Osteoblast (primary cell): ENCODE measurements around the gene MYH7. TPM values are rescaled to one million over a fixed set of nuclear protein-coding genes. Genes with fewer than 3 reads are reported as not detected.

Experiments
- DNase-seq: peaks from one replicate; pipeline ENCODE4 v3.0.0; 2011; ENCODE audit warnings: low spot score, mixed read lengths; ENCODE audit not compliant: insufficient read length; ENCODE audit errors: missing footprints
- H2AFZ ChIP-seq: 2 replicates; pipeline ENCODE4 v1.6.0; 2011; ENCODE audit warnings: mild to moderate bottlenecking, low read length
- H3K27ac ChIP-seq: 2 replicates; pipeline ENCODE4 v1.5.1; 2011; ENCODE audit warnings: mild to moderate bottlenecking, low read depth, low read length, moderate library complexity
- H3K27me3 ChIP-seq: 2 replicates; pipeline ENCODE4 v1.6.0; 2012; ENCODE audit warnings: mild to moderate bottlenecking, control low read depth, inconsistent platforms, low read length, moderate library complexity; ENCODE audit not compliant: insufficient read depth
- H3K36me3 ChIP-seq: 2 replicates; pipeline ENCODE4 v1.5.1; 2011; ENCODE audit warnings: mild to moderate bottlenecking, low read length, control low read depth, moderate library complexity; ENCODE audit not compliant: insufficient read depth
- H3K4me1 ChIP-seq: 2 replicates; pipeline ENCODE4 v1.5.1; 2011; ENCODE audit warnings: mild to moderate bottlenecking, low read length, control low read depth, moderate library complexity; ENCODE audit not compliant: insufficient read depth
- H3K4me2 ChIP-seq: 2 replicates; pipeline ENCODE4 v1.6.0; 2011; ENCODE audit warnings: mild to moderate bottlenecking, low read length; ENCODE audit not compliant: insufficient read depth
- H3K4me3 ChIP-seq: fragments of 200-600 bp; sonication (generic); 3 replicates; pipeline ENCODE4 v1.5.1; 2012; ENCODE audit warnings: mild to moderate bottlenecking, low read length, inconsistent platforms; ENCODE audit not compliant: insufficient read depth
- H3K79me2 ChIP-seq: 2 replicates; pipeline ENCODE4 v1.6.0; 2012; ENCODE audit warnings: mild to moderate bottlenecking, low read length, control low read depth, inconsistent platforms; ENCODE audit not compliant: insufficient read depth
- H3K9me3 ChIP-seq: 2 replicates; pipeline ENCODE4 v1.5.1; 2011; ENCODE audit warnings: low read depth, low read length, control low read depth
- H4K20me1 ChIP-seq: 2 replicates; pipeline ENCODE4 v1.6.0; 2012; ENCODE audit warnings: mild to moderate bottlenecking, low read length, control low read depth; ENCODE audit not compliant: insufficient read depth
- CTCF ChIP-seq: IDR thresholded peaks from 2 replicates; pipeline ENCODE4 v1.5.1; 2011; ENCODE audit warnings: mild to moderate bottlenecking, low read depth, low read length, moderate library complexity; ENCODE audit errors: extremely low read depth
- total RNA-seq: library from RNA; depleted of rRNA; stranded (reverse); fragments of >200 nt; gene quantifications from 2 replicates; pipeline ENCODE4 v1.2.3, GENCODE V29; 2012

MYH7 gene
- total RNA-seq, 1 donor: not detected

- Histone ChIP-seq H4K20me1 (no peaks in the 10 kb centered on the region), H3K36me3 (no peaks in the 10 kb centered on the region), H3K4me3 (no peak overlapping the region), H3K4me1 (no peaks in the 10 kb centered on the region), H3K27ac (no peak overlapping the region), H3K27me3 (peaks cover 28% of the 10 kb centered on the region), H2AFZ (no peak overlapping the region), H3K4me2 (no peak overlapping the region), H3K79me2 (no peaks in the 10 kb centered on the region), H3K9me3 (no peaks in the 10 kb centered on the region)
- DNase-seq: no peak
- TF ChIP-seq CTCF: no peak
Measured at GRCh38 chr14:23373041-23373440, 62.4 kb downstream of the MYH7 start.

GRCh38 chr14:23372509-23372908, 63.0 kb downstream of the MYH7 start, which contains the start of gene IL25:
IL25 (plus strand) TSS chr14:23372809.
- Histone ChIP-seq H2AFZ (no peak within 1 kb of the TSS), H3K4me1 (no peaks in the 10 kb centered on the region), H3K36me3 (no peaks in the 10 kb centered on the region), H3K4me3 (no peak within 1 kb of the TSS), H3K79me2 (no peaks in the 10 kb centered on the region), H3K27ac (no peak within 1 kb of the TSS), H4K20me1 (no peaks in the 10 kb centered on the region), H3K9me3 (no peaks in the 10 kb centered on the region), H3K27me3 (peaks cover 31% of the 10 kb centered on the region), H3K4me2 (no peak within 1 kb of the TSS)
- TF ChIP-seq CTCF: no peak
- DNase-seq: no peak

GRCh38 chr14:23371865-23372264, 63.6 kb downstream of the MYH7 start:
- no peaks in the 10 kb centered on the region for H4K20me1 ChIP-seq
- no peak overlapping the region for H3K4me2 ChIP-seq
- TF ChIP-seq CTCF: no peak

GRCh38 chr14:23370221-23370620, 65.2 kb downstream of the MYH7 start:
- no peaks in the 10 kb centered on the region for H3K79me2 ChIP-seq
- peaks cover 27% of the 10 kb centered on the region for H3K27me3 ChIP-seq
- no peaks in the 10 kb centered on the region for H3K36me3 ChIP-seq
- no peaks in the 10 kb centered on the region for H3K4me1 ChIP-seq
- no peak for DNase-seq
- H4K20me1 ChIP-seq: no peaks in the 10 kb centered on the region
- H3K9me3 ChIP-seq: no peaks in the 10 kb centered on the region
- no peak overlapping the region for H3K27ac ChIP-seq
- H3K4me2 ChIP-seq: no peak overlapping the region
- TF ChIP-seq CTCF: no peak
- no peak overlapping the region for H2AFZ ChIP-seq
- H3K4me3 ChIP-seq: no peak overlapping the region

More at GRCh38 chr14:23371865-23372264, 63.6 kb downstream of the MYH7 start:
- H3K79me2 ChIP-seq: no peaks in the 10 kb centered on the region
- DNase-seq: no peak
- H3K9me3 ChIP-seq: no peaks in the 10 kb centered on the region
- no peaks in the 10 kb centered on the region for H3K4me1 ChIP-seq
- no peak overlapping the region for H3K4me3 ChIP-seq
- no peak overlapping the region for H2AFZ ChIP-seq
- peaks cover 31% of the 10 kb centered on the region for H3K27me3 ChIP-seq
- H3K36me3 ChIP-seq: no peaks in the 10 kb centered on the region
- no peak overlapping the region for H3K27ac ChIP-seq
